Upper lobe of right lung (tissue), 1 donor: ENCODE measurements around the gene HPS1. TPM values are rescaled to one million over a fixed set of nuclear protein-coding genes. Genes with fewer than 3 reads are reported as not detected.

Experiments used
- ATAC-seq: fragments of 200-7000 bp; cut with Tn5 transposase; one replicate; pipeline ENCODE4 v1.9.1; 2020; ENCODE audit warnings: mild to moderate bottlenecking, moderate library complexity
- DNase-seq: peaks from one replicate; pipeline ENCODE4 v3.0.0-alpha.2; 2020
- H3K27ac ChIP-seq: fragments of 200-600 bp; one replicate; pipeline ENCODE4 v1.8.0; 2022
- H3K27me3 ChIP-seq: fragments of 200-600 bp; one replicate; pipeline ENCODE4 v1.8.0; 2022; ENCODE audit warnings: mild to moderate bottlenecking
- H3K36me3 ChIP-seq: fragments of 200-600 bp; one replicate; pipeline ENCODE4 v1.8.0; 2022
- H3K4me1 ChIP-seq: fragments of 200-600 bp; one replicate; pipeline ENCODE4 v1.8.0; 2022
- H3K4me3 ChIP-seq: fragments of 200-600 bp; one replicate; pipeline ENCODE4 v1.8.0; 2022; ENCODE audit warnings: mild to moderate bottlenecking
- H3K9me3 ChIP-seq: fragments of 200-600 bp; one replicate; pipeline ENCODE4 v1.8.0; 2022
- CTCF ChIP-seq: fragments of 200-600 bp; IDR thresholded peaks from one replicate; pipeline ENCODE4 v1.8.0; 2022; ENCODE audit warnings: antibody characterized with exemption
- intact Hi-C: fragments of 100-400 bp; cut with DNase I; formaldehyde crosslinking; loops from one replicate; pipeline ENCODE4 v1.11.0; 2022
- total RNA-seq: library from RNA; stranded (reverse); fragmentation: NEBNext Ultra II Directional; extraction: Animal tissue kit (Norgen Biotek cat#: 25700); gene quantifications from one replicate; pipeline ENCODE4 v1.2.1, GENCODE V29; 2021
- donor health status: DM: no; HTN: yes; CAD: no; lungs with severe emphysema.

Gene HPS1
- total RNA-seq, 1 donor from 2014 or later, result 77.7 TPM

- H3K9me3 ChIP-seq, result no peaks in the 10 kb centered on the region
- H3K27ac ChIP-seq, result no peak overlapping the region
- H3K27me3 ChIP-seq, result no peaks in the 10 kb centered on the region
- H3K36me3 ChIP-seq, result no peaks in the 10 kb centered on the region
- ATAC-seq, result no peak
- DNase-seq, result no peak
- no peak overlapping the region for H3K4me3 ChIP-seq
- intact Hi-C loops, result no loop called here
- peaks cover 6% of the 10 kb centered on the region for H3K4me1 ChIP-seq
- no peak for TF ChIP-seq CTCF
These were observed 11.0 kb upstream of the HPS1 start for GRCh38 chr10:98457721-98458120.

GRCh38 chr10:98456686-98457482 is 10.1 kb upstream of the HPS1 start:
- H3K36me3 ChIP-seq, result no peaks in the 10 kb centered on the region
- DNase-seq (no peak), ATAC-seq (no peak)
- intact Hi-C loops, result no loop called here
- H3K4me3 ChIP-seq, result no peak overlapping the region
- TF ChIP-seq CTCF, result no peak
- H3K9me3 ChIP-seq, result no peaks in the 10 kb centered on the region
- no peak overlapping the region for H3K27ac ChIP-seq
- H3K4me1 ChIP-seq, result peaks cover 6% of the 10 kb centered on the region
- H3K27me3 ChIP-seq, result peaks cover 5% of the 10 kb centered on the region

- H3K36me3 ChIP-seq, result no peaks in the 10 kb centered on the region
- DNase-seq (no peak), ATAC-seq (no peak)
- TF ChIP-seq CTCF, result no peak
- intact Hi-C loops, result no loop called here
- no peak overlapping the region for H3K4me3 ChIP-seq
- H3K27me3 ChIP-seq, result peaks cover 5% of the 10 kb centered on the region
- no peaks in the 10 kb centered on the region for H3K9me3 ChIP-seq
- H3K27ac ChIP-seq, result no peak overlapping the region
- H3K4me1 ChIP-seq, result peaks cover 4% of the 10 kb centered on the region
These were observed 9.4 kb upstream of the HPS1 start for GRCh38 chr10:98456043-98456570.

- DNase-seq, result no peak
- H3K27ac ChIP-seq, result no peak overlapping the region
- TF ChIP-seq CTCF, result no peak
- peaks cover 5% of the 10 kb centered on the region for H3K27me3 ChIP-seq
- intact Hi-C loops, result no loop called here
- ATAC-seq, result no peak
- no peaks in the 10 kb centered on the region for H3K36me3 ChIP-seq
- H3K9me3 ChIP-seq, result no peaks in the 10 kb centered on the region
- no peaks in the 10 kb centered on the region for H3K4me1 ChIP-seq
- no peak overlapping the region for H3K4me3 ChIP-seq
These were observed 7.0 kb upstream of the HPS1 start for GRCh38 chr10:98453729-98454128.

- intact Hi-C loops, result no loop called here
- Histone ChIP-seq H3K27me3 (peaks cover 5% of the 10 kb centered on the region), H3K4me3 (no peak overlapping the region), H3K36me3 (no peaks in the 10 kb centered on the region), H3K4me1 (no peaks in the 10 kb centered on the region), H3K27ac (no peak overlapping the region), H3K9me3 (no peaks in the 10 kb centered on the region)
- no peak for ATAC-seq
- TF ChIP-seq CTCF, result no peak
- DNase-seq, result no peak
These were observed 3.9 kb upstream of the HPS1 start for GRCh38 chr10:98450618-98451017.
